Right hindlimb (tissue), 1 donor: ENCODE results near the gene ANKHD1.
"Not testable (repeated sequence)": the region's sequence is repeated elsewhere in the genome, so short reads cannot be mapped to it uniquely, and the experiment has no call there.

Experiments used
- DNase-seq: peaks from one replicate; pipeline ENCODE4 v3.0.0-alpha.2; 2018

ANKHD1 gene

DNA sequence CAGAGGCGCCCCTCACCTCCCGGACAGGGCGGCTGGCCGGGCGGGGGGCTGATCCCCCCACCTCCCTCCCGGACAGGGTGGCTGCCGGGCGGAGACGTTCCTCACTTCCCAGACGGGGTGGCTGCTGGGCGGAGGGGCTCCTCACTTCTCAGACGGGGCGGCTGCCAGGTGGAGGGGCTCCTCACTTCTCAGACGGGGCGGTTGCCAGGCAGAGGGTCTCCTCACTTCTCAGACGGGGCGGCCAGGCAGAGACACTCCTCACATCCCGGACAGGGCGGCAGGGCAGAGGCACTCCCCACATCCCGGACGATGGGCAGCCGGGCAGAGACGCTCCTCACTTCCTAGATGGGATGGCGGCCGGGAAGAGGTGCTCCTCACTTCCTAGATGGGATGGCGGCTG, 26.1 kb downstream of the ANKHD1 start:
- DNase-seq: not testable (repeated sequence)

DNA sequence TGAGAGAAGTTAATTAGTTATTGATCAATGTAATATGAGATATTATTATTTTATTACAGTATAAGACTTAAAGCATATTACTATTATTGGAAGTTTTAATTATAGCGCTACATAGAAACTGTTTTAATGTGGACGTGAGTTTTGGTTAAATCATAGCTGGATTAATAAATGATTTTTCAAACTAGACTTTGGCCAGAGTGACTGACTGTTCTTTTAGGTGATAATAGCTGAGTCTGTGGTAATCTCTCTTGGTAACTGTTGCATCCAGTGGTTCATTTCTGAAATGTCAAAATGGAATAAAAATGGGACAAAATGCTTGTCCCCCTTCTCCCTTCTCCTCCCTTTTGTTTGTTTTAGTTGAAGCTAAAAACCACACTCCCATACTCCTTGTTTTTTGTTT, 28.1 kb downstream of the ANKHD1 start:
- DNase-seq: no peak

DNA sequence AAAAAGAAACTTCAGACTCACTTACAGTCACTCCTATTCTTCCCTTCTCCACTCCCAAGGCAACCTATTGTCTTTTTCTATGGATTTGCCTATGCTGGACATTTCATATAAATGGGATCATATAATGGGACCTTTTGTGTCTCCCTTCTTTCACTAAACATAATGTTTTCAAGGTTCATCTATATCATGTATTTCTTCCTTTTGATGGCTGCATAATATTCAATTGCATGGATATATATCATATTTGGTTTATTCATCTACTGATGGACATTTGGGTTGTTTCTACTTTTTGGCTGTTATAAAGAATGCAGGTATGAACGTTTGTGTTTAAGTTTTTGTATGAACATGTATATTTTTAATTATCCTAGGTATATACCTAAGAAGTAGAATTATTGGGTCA, 30.6 kb downstream of the ANKHD1 start:
- DNase-seq: no peak

DNA sequence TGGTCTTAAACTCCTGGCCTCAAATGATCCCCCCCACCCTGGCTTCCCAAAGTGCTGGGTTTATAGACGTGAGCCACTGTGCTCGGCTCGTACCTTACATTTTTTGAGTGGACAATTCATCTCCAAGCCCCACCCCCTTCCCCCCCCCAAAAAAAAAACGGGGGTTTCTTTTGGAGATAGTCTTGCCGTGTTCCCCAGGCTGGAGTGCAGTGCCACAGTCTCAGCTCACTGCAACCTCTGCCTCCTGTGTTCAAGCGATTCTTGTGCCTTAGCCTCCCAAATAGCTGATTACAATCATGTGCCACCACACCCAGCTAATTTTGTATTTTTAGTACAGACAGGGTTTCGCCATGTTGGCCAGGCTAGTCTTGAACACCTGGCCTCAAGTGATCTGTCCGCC, 31.3 kb downstream of the ANKHD1 start:
- DNase-seq: no peak

DNA sequence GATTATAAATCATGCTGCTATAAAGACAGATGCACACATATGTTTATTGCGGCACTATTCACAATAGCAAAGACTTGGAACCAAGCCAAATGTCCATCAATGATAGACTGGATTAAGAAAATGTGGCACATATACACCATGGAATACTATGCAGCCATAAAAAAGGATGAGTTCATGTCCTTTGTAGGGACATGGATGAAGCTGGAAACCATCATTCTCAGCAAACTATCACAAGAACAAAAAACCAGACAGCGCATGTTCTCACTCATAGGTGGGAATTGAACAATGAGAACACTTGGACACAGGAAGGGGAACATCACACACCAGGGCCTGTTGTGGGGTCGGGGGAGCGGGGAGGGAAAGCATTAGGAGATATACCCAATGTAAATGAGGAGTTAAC, 55.7 kb downstream of the ANKHD1 start:
- DNase-seq: not testable (repeated sequence)

DNA sequence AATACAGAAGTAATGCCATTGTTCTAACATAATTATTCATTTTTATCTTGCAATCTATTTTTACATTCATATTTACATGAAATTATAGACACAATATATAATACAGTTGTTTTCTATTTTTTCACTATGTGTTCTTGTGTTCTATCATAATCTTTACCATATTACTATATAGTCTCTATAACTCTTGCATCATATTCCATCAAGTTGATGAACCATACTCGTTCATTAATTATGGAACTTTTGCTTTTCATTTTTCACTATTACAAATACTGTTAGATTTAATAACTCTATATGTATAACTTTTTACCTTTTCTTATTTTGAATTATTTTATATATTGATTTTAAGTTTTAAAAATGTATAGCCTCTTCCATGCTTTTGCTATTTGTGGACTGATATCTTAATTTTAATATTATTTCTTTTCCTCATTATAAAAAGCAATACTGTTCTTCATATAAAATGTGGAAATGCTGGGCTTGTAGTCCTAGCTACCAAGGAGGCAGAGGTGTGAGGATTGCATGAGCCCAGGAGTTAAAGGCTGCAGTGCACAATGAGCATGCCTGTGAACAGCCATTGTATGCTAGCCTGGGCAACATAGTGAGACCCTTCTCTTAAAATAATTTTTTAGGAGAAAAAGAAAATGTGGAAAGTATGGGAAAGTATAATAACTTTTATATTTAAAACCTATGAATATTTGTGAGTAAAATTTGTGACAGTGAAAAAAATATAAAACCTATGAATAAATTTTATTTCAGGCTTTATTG, 65.5 kb downstream of the ANKHD1 start:
- no peak for DNase-seq

DNA sequence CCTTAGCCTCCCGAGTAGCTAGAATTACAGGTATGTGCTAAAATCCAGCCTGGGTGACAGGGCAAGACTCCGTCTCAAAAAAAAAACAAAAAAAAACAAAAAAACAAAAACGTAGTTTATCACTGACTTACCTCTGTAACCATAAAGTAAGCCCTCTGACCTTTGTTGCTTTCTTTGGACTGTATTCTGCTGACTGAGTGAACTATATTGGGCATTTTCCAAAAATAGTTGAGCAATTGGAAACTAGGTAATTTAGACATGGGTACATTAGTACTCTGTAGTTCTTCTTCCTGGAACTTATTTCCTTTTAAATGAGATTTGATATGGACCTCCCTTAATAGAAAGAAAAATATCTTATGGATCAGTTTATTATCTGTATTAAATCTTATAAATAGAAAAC, 66.6 kb downstream of the ANKHD1 start:
- no peak for DNase-seq

DNA sequence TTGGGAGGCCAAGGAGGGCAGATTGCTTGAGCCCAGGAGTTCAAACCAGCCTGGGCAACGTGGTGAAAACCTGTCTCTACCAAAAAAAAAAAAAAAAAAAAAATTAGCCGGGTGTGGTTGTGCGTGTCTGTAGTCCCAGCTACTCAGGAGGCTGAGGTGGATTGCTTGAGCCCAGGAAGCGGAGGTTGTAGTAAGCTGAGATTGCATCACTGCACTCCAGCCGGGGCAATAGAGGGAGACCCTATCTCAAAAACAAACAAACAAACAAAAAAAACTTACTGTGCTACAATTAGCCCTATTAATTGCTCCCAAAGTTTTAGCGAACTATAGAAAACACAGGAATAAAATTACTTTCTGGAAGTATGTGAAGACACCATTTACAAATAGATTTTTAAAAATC, 67.6 kb downstream of the ANKHD1 start:
- DNase-seq: no peak

DNA sequence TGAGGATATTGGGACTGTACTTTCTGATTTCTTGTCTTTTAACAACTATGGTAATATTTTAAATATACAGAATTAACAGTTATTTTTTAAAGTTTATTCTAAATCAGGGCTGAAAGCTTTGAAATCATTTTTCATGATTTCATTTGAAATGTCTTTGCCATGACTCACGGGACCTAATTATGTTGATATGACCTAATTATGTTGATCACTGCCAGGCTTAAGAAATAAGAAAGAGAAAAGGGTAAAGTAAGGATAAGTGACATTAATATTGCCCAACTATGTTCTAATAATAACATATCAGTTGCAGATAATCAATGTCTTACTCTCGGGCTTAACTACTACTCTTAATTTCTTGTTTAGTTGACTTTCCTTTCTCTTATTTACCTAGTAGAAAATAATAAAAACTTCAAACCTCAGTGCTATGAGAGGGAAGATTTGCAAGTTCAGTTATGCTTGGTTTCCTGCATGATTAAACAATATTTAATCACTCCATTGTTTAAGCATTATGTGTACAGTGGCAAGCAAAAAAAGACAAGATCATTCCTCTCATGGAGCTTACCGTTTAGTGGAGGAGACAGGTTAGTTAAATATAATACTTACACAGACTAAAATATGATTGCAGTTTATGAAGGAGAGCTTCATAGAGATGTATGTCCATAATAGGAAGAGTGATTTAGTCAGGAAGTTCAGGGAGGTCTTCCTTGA, 78.8 kb downstream of the ANKHD1 start:
- DNase-seq: no peak

DNA sequence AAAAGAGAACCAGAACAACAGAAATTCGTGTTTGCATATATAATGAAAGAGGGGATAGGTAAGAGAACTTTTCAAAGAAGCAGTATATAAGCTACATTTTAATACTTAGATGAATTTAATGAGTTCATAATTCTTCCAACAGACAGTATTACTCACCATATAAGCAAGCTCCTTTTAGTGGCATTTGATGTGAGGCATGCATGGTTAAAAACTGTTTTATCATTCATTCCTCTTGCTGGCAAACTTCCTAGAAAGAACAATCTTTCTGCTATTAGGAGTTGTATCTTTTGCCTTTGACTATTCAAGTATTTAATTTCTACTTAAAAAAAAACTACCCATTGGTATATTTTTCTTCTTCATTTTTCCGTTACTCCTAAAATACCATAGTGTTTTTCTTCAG, 80.1 kb downstream of the ANKHD1 start:
- no peak for DNase-seq

DNA sequence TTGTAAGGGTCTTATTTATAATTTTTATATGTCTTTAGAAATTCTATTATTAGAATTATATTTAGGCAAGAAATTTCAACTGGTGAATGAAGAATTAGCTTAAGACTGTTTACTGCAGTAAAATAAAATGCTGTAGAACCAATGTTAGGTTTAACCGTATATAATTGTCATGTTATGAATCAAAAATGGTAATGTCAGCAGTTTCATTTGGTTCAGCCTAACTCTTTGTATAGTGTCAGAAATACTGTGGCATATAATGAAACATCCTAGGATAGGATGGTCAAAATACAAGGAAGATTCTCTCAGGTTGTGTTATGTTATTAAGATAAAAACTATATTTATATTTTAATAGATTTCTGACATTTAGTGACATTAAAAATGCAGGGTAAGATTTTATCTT, 81.4 kb downstream of the ANKHD1 start:
- no peak for DNase-seq

DNA sequence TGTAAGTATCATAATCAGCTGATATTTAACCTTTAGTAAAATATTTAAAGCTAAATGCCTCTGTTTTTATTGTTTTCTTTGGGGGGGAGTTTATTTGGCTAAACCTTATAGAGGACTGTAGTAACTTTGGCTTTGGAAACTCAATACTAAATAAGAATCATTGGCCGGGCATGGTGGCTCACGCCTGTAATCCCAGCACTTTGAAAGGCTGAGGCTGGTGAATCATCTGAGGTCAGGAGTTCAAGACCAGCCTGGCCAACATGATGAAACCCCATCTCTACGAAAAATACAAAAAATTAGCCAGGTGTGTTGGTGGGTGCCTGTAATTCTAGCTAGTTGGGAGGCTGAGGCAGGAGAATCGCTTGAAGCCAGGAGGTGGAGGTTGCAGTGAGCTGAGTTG, 86.5 kb downstream of the ANKHD1 start:
- DNase-seq: not testable (repeated sequence)

DNA sequence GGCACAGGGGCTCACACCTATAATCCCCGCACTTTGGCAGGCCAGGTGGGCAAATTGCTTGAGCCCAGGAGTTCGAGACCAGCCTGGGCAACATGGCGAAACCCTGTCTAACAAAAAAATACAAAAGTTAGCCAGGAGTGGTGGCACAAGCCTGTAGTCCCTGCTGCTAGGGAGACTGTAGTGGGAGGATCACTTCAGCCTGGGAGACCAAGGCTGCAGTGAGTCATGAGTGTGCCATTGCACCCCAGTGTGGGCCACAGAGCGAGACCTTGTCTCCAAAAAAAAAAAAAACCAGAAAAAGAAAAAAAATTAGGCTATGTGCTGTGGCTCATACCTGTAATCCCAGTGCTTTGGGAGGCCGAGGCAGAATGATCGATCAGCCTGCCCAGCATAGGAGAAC, 87.3 kb downstream of the ANKHD1 start:
- DNase-seq: no peak

DNA sequence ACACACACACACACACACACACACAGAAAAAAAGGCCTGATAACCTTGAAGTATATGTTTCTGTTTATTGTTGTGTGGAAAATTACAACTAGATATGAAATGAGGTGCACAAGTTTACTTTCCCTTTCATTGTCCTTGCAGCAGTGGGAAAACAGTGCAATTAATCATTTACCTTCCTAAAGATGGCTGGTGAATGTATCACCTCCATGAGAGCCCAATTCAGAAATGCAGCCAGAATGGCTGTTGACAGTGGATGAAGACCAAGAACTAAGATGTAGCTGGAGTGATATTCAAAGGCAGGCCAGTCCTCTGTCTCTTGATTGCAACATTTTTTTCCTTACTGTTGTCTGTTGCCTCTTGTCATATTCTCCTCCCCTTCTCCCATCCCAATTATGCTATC, 96.3 kb downstream of the ANKHD1 start:
- DNase-seq: no peak

DNA sequence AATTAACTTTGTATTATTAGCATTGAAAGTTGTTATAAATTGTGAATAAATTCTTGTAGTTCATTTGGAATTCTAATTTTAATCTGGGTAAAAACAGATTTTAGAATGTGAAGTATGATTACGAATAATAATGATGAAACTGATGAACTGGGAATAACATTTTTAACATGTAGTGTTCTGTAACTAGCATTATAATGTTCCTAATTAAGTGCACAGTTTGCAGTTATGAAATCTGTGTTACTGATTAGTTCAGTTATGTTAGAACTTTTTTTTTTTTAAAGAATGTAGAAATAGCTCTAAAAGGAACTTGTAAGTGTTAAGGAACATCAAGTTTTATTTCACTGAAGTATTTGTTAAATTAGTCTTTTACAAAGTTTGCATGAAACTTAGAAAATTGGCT, 97.0 kb downstream of the ANKHD1 start:
- no peak for DNase-seq

DNA sequence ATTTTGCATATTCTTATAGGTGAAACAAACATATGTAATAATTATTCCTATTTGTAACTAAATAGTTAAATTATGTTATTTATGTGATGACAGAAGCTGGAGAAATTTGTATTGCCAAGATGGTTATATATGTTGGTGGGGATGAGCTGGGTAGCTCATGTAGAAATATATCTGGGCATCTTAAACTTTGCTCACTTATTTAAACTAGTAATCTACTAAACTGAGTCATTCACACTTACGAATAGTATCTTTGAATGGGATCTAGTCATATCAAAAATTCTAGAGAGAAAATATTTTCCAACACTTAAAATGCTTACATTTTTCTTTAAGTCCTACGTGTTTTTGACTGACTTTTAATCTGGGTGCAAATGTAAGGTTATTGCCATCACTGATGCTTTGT, 101.2 kb downstream of the ANKHD1 start:
- no peak for DNase-seq

DNA sequence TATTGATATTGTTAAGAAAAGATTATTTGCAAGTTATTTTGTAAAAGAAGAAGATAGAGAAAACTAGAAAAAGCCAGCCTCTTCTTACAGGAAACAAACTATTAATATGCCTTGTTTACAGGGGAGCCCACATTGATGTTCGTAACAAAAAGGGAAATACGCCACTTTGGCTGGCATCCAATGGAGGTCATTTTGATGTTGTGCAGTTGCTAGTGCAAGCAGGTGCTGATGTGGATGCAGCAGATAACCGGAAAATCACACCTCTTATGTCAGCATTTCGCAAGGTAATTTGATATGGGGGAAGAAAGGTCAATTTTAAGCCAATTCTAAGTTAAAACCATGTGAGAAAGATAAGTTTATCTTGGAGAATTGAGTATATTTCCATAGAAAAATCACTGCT, 108.3 kb downstream of the ANKHD1 start:
- DNase-seq: no peak

DNA sequence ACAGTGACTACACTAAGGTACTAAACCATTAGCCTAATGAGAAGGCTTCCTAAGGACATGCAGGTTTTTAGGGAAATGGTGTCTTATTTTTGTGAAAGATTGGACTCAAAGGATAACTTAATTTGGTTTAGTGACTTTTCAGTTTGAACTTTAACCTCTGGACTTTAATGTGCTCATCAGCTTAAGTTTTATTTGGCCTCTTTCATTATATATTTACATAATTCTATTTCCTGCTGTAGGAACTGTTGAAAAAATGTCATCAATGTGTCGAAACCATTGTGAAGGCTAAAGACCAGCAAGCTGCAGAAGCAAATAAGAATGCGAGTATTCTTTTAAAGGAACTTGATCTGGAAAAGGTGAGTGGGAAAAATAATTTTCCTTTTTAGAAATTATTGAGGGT, 111.5 kb downstream of the ANKHD1 start:
- DNase-seq: no peak

DNA sequence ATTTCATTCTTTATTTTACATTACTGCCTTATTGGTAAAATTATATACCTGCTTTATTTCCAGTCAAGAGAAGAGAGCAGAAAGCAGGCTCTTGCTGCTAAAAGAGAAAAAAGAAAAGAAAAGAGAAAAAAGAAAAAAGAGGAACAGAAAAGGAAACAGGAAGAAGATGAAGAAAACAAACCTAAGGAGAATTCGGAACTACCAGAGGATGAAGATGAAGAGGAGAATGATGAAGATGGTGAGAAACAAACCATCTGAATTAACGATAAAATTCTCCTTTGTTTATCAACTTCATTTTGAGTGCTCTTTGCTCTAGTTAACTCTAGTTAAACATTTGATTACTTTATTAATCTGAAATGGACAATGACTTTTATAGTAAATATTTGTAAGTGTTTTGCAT, 122.4 kb downstream of the ANKHD1 start:
- no peak for DNase-seq

DNA sequence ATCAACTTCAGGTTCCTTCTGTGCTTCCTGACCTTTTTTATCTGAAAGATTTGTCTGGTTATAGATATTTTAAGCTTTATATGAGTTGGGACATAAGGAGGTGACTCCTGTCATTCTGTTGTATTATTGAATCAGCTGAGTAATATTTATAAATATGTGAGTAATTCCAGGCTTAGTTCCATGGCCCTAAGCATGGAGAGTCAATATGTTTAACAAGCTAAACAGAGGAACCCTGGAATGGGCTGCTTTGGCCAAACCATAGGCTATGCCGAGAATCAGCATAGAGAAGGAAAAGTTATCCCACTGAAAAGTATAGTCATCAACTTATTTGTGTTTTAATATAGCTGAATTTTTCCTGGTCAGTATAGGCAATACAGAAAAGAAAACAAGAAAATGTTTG, 138.6 kb downstream of the ANKHD1 start:
- DNase-seq: no peak

DNA sequence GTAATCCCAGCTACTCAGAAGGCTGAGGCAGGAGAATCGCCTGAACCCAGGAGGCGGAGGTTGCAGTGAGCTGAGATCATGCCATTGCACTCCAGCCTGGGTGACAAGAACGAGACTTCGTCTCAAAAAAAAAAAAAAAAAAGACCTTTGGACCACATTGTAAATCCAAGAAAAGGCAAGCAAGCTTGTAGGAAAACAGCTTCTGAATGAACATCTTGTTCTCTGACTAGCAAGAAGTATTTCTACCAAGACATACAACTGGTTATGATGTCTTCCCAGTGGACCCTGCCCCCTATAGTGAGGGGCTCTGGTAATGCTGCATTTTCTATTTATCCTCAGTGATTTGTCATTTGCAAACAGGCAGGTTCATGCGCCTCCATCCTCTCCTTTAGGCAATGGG, 141.3 kb downstream of the ANKHD1 start:
- no peak for DNase-seq

DNA sequence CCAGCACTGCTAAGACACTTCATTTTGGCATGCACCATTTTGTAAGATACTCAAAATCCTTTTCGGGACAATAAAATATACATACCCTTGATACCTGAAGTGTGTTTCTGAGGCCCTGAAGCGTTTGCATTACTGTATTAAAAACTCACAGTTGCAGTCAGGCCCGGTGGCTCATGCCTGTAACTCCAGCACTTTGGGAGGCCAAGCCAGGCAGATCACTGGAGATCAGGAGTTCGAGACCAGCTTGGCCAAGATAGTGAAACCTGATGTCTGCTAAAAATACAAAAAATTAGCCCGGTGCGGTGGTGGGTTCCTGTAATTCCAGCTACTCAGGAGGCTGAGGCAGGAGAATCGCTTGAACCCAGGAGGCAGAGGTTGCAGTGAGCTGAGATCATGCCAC, 143.4 kb downstream of the ANKHD1 start:
- DNase-seq: no peak

DNA sequence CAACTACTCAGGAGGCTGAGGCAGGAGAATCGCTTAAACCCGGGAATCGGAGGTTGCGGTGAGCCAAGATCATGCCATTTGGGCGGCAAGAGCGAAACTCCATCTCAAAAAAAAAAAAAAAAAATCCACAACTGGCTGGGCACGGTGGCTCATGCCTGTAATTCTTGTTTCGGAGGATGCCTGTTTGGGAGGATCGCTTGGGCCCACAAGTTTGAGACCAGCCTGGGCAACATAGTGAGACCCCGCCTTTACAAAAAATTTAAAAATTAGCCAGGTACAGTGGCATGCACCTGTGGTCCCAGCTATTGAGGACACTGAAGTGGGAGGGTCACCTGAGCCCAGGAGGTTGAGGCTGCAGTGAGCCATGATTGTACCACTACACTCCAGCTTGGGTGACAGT, 144.0 kb downstream of the ANKHD1 start:
- no peak for DNase-seq

DNA sequence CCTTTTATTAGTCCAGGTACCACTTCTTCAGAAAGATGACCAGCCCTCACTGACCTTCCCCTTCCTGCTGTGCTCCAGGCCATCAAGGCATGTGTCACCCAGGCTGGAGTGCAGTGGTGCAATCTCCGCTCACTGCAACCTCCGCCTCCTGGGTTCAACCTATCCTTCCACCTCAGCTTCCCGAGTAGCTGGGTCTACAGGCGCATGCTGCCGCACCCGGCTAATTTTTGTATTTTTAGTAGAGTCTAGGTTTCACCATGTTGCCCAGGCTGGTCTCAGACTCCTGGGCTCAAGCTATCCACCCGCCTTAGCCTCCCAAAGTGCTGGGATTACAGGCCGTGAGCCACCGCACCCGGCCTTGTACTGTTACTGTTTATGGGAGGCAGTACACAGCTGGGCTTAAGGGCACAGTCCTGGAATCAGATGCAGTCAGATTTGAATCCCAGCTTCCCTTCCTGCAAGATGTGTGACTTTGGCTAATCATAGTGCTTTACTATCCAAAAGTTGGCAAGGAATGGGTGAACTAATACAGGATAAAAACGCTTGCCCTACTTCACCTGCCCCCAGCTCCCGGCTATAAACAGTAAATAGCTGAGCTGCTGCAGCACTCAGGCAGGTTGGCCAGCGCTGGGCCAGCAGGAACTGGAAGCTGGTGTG, 145.3 kb downstream of the ANKHD1 start:
- no peak for DNase-seq
